HepG2 (cell line): ENCODE measurements around the gene PPIL6. TPM values are rescaled to one million over a fixed set of nuclear protein-coding genes. Genes with fewer than 3 reads are reported as not detected.

Source experiments
- ATAC-seq: fragments of 200-7000 bp; cut with Tn5 transposase; 3 replicates; pipeline ENCODE4 v1.9.1; 2020; ENCODE audit warnings: mild to moderate bottlenecking, moderate library complexity
- BruUV-seq: library from RNA; stranded (reverse); fragments of 400-500 nt; replicated peaks from 2 replicates; lab custom pipeline; 2021; lab: Mats Ljungman, UMichigan
- CTCF ChIA-PET: fragments of 300-600 bp; formaldehyde crosslinking; extraction: SDS; loops from one replicate; lab custom pipeline; 2021; ENCODE audit warnings: low total read pairs, inconsistent platforms, low intra/inter-chr PET ratio; lab: Yijun Ruan, JAX
- POLR2A ChIA-PET: fragments of 350-600 bp; sonication (Branson Sonifier 250); formaldehyde crosslinking; loops from one replicate; lab custom pipeline; 2020; ENCODE audit warnings: antibody characterized with exemption, inconsistent platforms; lab: Yijun Ruan, JAX
- DNase-seq: peaks from one replicate; pipeline ENCODE4 v3.0.0-alpha.2; 2015; ENCODE audit warnings: low spot score
- FAIRE-seq: peaks from 3 replicates; lab custom pipeline; 2011; peaks lifted over from hg19 to GRCh38; lab: Jason Lieb, UNC
- H2AFZ ChIP-seq: one replicate; pipeline ENCODE4 v1.6.1; 2011; ENCODE audit warnings: low read length, inconsistent platforms
- H3K27ac ChIP-seq: fragments of 300-600 bp; 3 replicates; pipeline ENCODE4 v1.8.0; 2011; ENCODE audit warnings: mixed run types, mild to moderate bottlenecking, mixed read lengths, low read length, inconsistent platforms; ENCODE audit not compliant: insufficient read depth; ENCODE audit errors: extremely low read length
- H3K27me3 ChIP-seq, 2 experiments: fragments of 200-600 bp in 1 of 2; 2 replicates in 1 of 2; 3 replicates in 1 of 2; pipeline versions ENCODE4 v1.6.0 to v1.8.0; 2011; ENCODE audit warnings: low read length in 2 of 2, mild to moderate bottlenecking in 2 of 2, moderate library complexity in 2 of 2, inconsistent platforms in 1 of 2; ENCODE audit not compliant: insufficient read depth in 2 of 2, control insufficient read depth in 1 of 2
- H3K36me3 ChIP-seq, 2 experiments: fragments of 200-600 bp in 1 of 2; replicated peaks in 1 of 2; 2 replicates in 1 of 2; 3 replicates in 1 of 2; pipeline versions ENCODE4 v1.5.1 to v1.8.0; 2011; ENCODE audit warnings: low read length in 2 of 2, inconsistent platforms in 1 of 2; ENCODE audit not compliant: insufficient read depth in 2 of 2, control insufficient read depth in 1 of 2
- H3K4me1 ChIP-seq: 2 replicates; pipeline ENCODE4 v1.5.1; 2012; ENCODE audit warnings: low read length, inconsistent platforms; ENCODE audit not compliant: insufficient read depth
- H3K4me2 ChIP-seq: 2 replicates; pipeline ENCODE4 v1.6.0; 2011; ENCODE audit warnings: low read depth, low read length, inconsistent platforms
- H3K4me3 ChIP-seq, 3 experiments: fragments of 200-600 bp in 1 of 3; sonication (generic), shearing (Covaris generic) in 1 of 3; replicated peaks in 1 of 3; 2 replicates each; pipeline ENCODE4 v1.5.1; 2011 to 2016; ENCODE audit warnings: low read length in 3 of 3, inconsistent platforms in 2 of 3, low read depth in 2 of 3, mild to moderate bottlenecking in 2 of 3, control low read depth in 1 of 3, mixed read lengths in 1 of 3; ENCODE audit not compliant: insufficient read depth in 1 of 3
- H3K79me2 ChIP-seq: one replicate; pipeline ENCODE4 v1.6.1; 2011; ENCODE audit warnings: low read length, inconsistent platforms; ENCODE audit not compliant: insufficient read depth
- H3K9ac ChIP-seq: 2 replicates; pipeline ENCODE4 v1.6.0; 2011; ENCODE audit warnings: mild to moderate bottlenecking, low read depth, low read length, inconsistent platforms; ENCODE audit not compliant: insufficient read depth
- H3K9me3 ChIP-seq: 2 replicates; pipeline ENCODE4 v1.5.1; 2012; ENCODE audit warnings: mild to moderate bottlenecking, low read length
- H4K20me1 ChIP-seq: 2 replicates; pipeline ENCODE4 v1.6.0; 2011; ENCODE audit warnings: inconsistent platforms, mild to moderate bottlenecking, low read length, moderate library complexity; ENCODE audit not compliant: insufficient read depth
- HNRNPK ChIP-seq: fragments of 200-400 bp; formaldehyde crosslinking; IDR thresholded peaks from 2 replicates; pipeline ENCODE4 v1.6.1; 2018; ENCODE audit warnings: low read length, low read depth, moderate library complexity, mild to moderate bottlenecking; ENCODE audit not compliant: poor library complexity, severe bottlenecking
- KDM3A ChIP-seq: IDR thresholded peaks from 2 replicates; pipeline ENCODE4 v1.6.1; 2018; ENCODE audit warnings: low read depth, missing compliant biosample characterization
- MYNN ChIP-seq: sonication (generic); formaldehyde crosslinking; IDR thresholded peaks from 2 replicates; pipeline ENCODE4 v1.4.0; 2020; ENCODE audit warnings: mild to moderate bottlenecking, low read depth, missing genetic modification reagents
- NCOA1 ChIP-seq: sonication (generic); formaldehyde crosslinking; IDR thresholded peaks from 2 replicates; pipeline ENCODE4 v1.9.0; 2021; ENCODE audit warnings: missing genetic modification reagents
- SAFB2 ChIP-seq: sonication (generic); formaldehyde crosslinking; IDR thresholded peaks from 2 replicates; pipeline ENCODE4 v1.5.1; 2020; ENCODE audit warnings: missing genetic modification reagents, low read depth, mild to moderate bottlenecking, borderline replicate concordance
- SIN3A ChIP-seq: IDR thresholded peaks from 2 replicates; pipeline ENCODE4 v1.6.1; 2011; ENCODE audit warnings: low read depth, mild to moderate bottlenecking, control low read depth, low read length, borderline replicate concordance
- ZC3H4 ChIP-seq: sonication (generic); formaldehyde crosslinking; IDR thresholded peaks from 2 replicates; pipeline ENCODE4 v1.4.0; 2020; ENCODE audit warnings: missing genetic modification reagents, borderline replicate concordance
- ZGPAT ChIP-seq: IDR thresholded peaks from 2 replicates; pipeline ENCODE4 v1.6.1; 2016; ENCODE audit warnings: mild to moderate bottlenecking
- WGBS: methylation state at CpG from one replicate; pipeline ENCODE4 v1.1.6; 2017; ENCODE audit warnings: low lambda C conversion rate; 5-methylcytosine and 5-hydroxymethylcytosine counted together
- in situ Hi-C: cut with HindIII; loops from 2 replicates; pipeline ENCODE4 v1.10.0; 2017; ENCODE audit warnings: low pct_unique_long_range_greater_than_20kb; ENCODE audit not compliant: extremely low pct_ligation_motif_present
- intact Hi-C: fragments of 100-400 bp; cut with micrococcal nuclease; formaldehyde crosslinking; loops from one replicate; pipeline ENCODE4 v1.10.0; 2022; ENCODE audit not compliant: unreplicated experiment
- polyA plus RNA-seq, 8 experiments: library from polyadenylated mRNA; depleted of rRNA in 3 of 8; stranded (reverse) in 7 of 8; unstranded in 1 of 8; fragments of >200 nt; fragmentation: Illumina TruSeq in 4 of 8; extraction: Trizol in 4 of 8; gene quantifications; 2 replicates each; pipeline versions ENCODE4 v1.2.1 to v1.2.3, GENCODE V29; 2011 to 2016; ENCODE audit warnings: low read depth in 4 of 8, missing spikeins in 1 of 8, mixed read lengths in 1 of 8; ENCODE audit not compliant: insufficient read depth in 1 of 8
- total RNA-seq, 5 experiments: library from RNA; depleted of rRNA; stranded (reverse); fragments of >200 nt; fragmentation: Illumina TruSeq; extraction: Trizol; gene quantifications; 2 replicates each; pipeline ENCODE4 v1.2.3, GENCODE V29; 2016; ENCODE audit warnings: low read depth in 1 of 5
- TF ChIP-seq, protein P1 (sequence below): sonication (generic); formaldehyde crosslinking; IDR thresholded peaks from 2 replicates; pipeline ENCODE4 v1.5.0; 2020; ENCODE audit warnings: mild to moderate bottlenecking, missing genetic modification reagents, borderline replicate concordance
- TF ChIP-seq, protein P2 (sequence below): IDR thresholded peaks from 2 replicates; pipeline ENCODE4 v1.6.1; 2016; ENCODE audit warnings: missing compliant biosample characterization, missing genetic modification reagents, borderline replicate concordance
- TF ChIP-seq, protein P3 (sequence below): sonication (generic); formaldehyde crosslinking; IDR thresholded peaks from 2 replicates; pipeline ENCODE4 v1.4.0; 2020; ENCODE audit warnings: missing genetic modification reagents, mild to moderate bottlenecking, borderline replicate concordance
- TF ChIP-seq, protein P4 (sequence below): sonication (generic); formaldehyde crosslinking; IDR thresholded peaks from 2 replicates; pipeline ENCODE4 v1.5.0; 2020; ENCODE audit warnings: missing genetic modification reagents, mild to moderate bottlenecking, borderline replicate concordance

PPIL6 gene
- total and polyA plus RNA-seq, 2 of the 13 experiments (the other 11 are each of a cell fraction or from before 2014, with no cell fraction given): 0.22 to 0.46 TPM

DNA sequence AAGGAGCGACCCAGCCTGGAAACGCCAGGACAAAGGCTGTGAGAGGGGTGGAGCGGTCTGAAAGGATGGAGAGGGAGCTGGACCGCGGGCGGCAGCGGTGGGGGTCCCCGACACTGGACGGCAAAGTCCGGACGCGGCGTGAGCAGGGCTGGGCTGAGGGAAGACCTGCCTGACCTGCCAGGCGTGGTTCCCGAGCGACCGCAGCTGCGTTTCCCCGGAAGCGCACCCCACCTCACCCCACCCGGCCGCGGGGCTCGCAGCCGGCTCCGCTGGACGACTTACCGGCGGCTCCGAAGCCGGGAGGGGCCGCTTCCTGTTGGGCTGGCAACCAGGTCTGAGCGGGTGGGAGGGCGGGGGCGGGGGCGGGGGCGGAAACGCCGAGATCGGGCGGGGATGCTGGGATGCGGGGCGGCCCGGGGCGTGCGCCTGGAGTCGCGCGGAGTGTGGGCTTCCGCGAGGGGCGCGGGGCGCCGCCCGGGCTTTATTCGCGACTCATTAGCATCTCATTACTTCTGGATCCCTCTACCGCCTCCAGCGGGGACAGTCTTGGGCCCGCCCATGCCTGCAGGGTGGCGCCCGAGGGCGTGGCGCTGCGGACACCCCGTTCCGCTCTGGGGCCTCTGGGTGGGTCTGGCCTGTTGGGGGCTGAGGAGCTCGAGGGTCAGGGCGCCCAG is 15.1 kb upstream of the PPIL6 start, which contains the start of gene MICAL1:
MICAL1 (minus strand) TSS at position 336 of the 674 bp plus-strand sequence. CDS start 1,576 bp downstream, outside the sequence.
- peak within 1 kb of the TSS; percentile 66 to 92 (median 90) for H3K4me3 ChIP-seq
- no peaks in the 10 kb centered on the region for H4K20me1 ChIP-seq
- H3K4me1 ChIP-seq: peaks cover 20% of the 10 kb centered on the region
- intact Hi-C loops (loop anchor here (1.0 to 5.0 kb wide), 2 partner anchors 14 to 268 kb away; no protein-coding TSS in a partner anchor), in situ Hi-C loops (no loop called here)
- WGBS: 0% methylated on average over 5 of the region's 70 CpGs
- no peak within 1 kb of the TSS for H3K27ac ChIP-seq
- H2AFZ ChIP-seq: no peak within 1 kb of the TSS
- ChIA-PET CTCF (no interaction called here), POLR2A (interaction anchor here (0.6 to 5.4 kb wide), 2 partner anchors 12 to 14 kb away, joined by 3 to 22 read pairs; partner anchors contain the start of genes PPIL6 and SMPD2)
- H3K4me2 ChIP-seq: peak within 1 kb of the TSS; percentile 78
- no peak for FAIRE-seq
- H3K9ac ChIP-seq: peak within 1 kb of the TSS; percentile 64
- peak; percentile 89 for ATAC-seq
- no peaks in the 10 kb centered on the region; a peak in 1 of 5 replicates for H3K36me3 ChIP-seq
- no peaks in the 10 kb centered on the region for H3K27me3 ChIP-seq
- H3K79me2 ChIP-seq: no peaks in the 10 kb centered on the region
- H3K9me3 ChIP-seq: no peaks in the 10 kb centered on the region
- peak; percentile 30 for DNase-seq
- BruUV-seq: no TSS peak
- TF ChIP-seq ZC3H4 (CRISPR knock-in tag) (no peak), ZGPAT (CRISPR knock-in tag) (0 out of 2 replicates have a peak, but pooled peaks have one; percentile 45), NCOA1 (CRISPR knock-in tag) (0 out of 2 replicates have a peak, but pooled peaks have one; percentile 55), HNRNPK (peak; percentile 21), SIN3A (peak; percentile 32; the same call in 1 of the 2 replicates), SAFB2 (CRISPR knock-in tag) (0 out of 2 replicates have a peak, but pooled peaks have one; percentile 38), MYNN (CRISPR knock-in tag) (no peak), KDM3A (CRISPR knock-in tag) (0 out of 2 replicates have a peak, but pooled peaks have one; percentile 32)
- TF ChIP-seq, protein P1, sequence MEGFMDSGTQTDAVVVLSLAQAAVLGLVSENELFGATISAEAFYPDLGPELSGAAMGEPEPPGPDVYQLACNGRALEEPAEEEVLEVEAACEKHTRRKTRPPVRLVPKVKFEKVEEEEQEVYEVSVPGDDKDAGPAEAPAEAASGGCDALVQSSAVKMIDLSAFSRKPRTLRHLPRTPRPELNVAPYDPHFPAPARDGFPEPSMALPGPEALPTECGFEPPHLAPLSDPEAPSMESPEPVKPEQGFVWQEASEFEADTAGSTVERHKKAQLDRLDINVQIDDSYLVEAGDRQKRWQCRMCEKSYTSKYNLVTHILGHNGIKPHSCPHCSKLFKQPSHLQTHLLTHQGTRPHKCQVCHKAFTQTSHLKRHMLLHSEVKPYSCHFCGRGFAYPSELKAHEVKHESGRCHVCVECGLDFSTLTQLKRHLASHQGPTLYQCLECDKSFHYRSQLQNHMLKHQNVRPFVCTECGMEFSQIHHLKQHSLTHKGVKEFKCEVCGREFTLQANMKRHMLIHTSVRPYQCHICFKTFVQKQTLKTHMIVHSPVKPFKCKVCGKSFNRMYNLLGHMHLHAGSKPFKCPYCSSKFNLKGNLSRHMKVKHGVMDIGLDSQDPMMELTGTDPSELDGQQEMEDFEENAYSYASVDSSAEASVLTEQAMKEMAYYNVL (CRISPR knock-in tag): peak; percentile 33; the same call in 1 of the 2 replicates
- TF ChIP-seq, protein P2, sequence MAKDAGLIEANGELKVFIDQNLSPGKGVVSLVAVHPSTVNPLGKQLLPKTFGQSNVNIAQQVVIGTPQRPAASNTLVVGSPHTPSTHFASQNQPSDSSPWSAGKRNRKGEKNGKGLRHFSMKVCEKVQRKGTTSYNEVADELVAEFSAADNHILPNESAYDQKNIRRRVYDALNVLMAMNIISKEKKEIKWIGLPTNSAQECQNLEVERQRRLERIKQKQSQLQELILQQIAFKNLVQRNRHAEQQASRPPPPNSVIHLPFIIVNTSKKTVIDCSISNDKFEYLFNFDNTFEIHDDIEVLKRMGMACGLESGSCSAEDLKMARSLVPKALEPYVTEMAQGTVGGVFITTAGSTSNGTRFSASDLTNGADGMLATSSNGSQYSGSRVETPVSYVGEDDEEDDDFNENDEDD: peak; percentile 24; the same call in 1 of the 2 replicates
- TF ChIP-seq, protein P3, sequence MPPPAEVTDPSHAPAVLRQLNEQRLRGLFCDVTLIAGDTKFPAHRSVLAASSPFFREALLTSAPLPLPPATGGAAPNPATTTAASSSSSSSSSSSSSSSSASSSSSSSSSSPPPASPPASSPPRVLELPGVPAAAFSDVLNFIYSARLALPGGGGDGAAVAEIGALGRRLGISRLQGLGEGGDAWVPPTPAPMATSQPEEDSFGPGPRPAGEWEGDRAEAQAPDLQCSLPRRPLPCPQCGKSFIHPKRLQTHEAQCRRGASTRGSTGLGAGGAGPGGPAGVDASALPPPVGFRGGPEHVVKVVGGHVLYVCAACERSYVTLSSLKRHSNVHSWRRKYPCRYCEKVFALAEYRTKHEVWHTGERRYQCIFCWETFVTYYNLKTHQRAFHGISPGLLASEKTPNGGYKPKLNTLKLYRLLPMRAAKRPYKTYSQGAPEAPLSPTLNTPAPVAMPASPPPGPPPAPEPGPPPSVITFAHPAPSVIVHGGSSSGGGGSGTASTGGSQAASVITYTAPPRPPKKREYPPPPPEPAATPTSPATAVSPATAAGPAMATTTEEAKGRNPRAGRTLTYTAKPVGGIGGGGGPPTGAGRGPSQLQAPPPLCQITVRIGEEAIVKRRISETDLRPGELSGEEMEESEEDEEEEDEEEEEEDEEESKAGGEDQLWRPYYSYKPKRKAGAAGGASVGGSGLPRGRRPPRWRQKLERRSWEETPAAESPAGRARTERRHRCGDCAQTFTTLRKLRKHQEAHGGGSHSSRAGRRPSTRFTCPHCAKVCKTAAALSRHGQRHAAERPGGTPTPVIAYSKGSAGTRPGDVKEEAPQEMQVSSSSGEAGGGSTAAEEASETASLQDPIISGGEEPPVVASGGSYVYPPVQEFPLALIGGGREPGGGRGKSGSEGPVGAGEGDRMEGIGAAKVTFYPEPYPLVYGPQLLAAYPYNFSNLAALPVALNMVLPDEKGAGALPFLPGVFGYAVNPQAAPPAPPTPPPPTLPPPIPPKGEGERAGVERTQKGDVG (CRISPR knock-in tag): no peak
- TF ChIP-seq, protein P4, sequence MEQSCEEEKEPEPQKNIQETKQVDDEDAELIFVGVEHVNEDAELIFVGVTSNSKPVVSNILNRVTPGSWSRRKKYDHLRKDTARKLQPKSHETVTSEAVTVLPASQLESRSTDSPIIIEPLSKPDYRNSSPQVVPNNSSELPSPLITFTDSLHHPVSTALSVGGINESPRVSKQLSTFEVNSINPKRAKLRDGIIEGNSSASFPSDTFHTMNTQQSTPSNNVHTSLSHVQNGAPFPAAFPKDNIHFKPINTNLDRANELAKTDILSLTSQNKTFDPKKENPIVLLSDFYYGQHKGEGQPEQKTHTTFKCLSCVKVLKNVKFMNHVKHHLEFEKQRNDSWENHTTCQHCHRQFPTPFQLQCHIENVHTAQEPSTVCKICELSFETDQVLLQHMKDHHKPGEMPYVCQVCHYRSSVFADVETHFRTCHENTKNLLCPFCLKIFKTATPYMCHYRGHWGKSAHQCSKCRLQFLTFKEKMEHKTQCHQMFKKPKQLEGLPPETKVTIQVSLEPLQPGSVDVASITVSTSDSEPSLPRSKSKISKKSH (CRISPR knock-in tag): no peak
